Activated CD8-positive, alpha-beta memory T cell treated with anti-CD3 and anti-CD28 coated beads, Interleukin-2, amount 50 U/mL, for 24 hours (primary cell): Measurements from ENCODE around the gene TUBA8.
A peak's percentile ranks its signal among the peaks of the same experiment; 100 is the strongest.

Experiments
- DNase-seq: peaks from one replicate; pipeline ENCODE4 v3.0.0-alpha.2; 2020; ENCODE audit errors: extremely low read depth

TUBA8 gene

GRCh38 chr22:18077087-18077638, 33.4 kb upstream of the TUBA8 start:
- DNase-seq, result no peak

- peak; percentile 88 for DNase-seq
These were observed 32.8 kb upstream of the TUBA8 start, which contains the start of gene PEX26 for GRCh38 chr22:18077639-18078328. Gene PEX26, plus strand, starts transcription at chr22:18077990. Its CDS starts 387 bp downstream, at chr22:18078377.

GRCh38 chr22:18078329-18079041, 32.1 kb upstream of the TUBA8 start:
- no peak for DNase-seq

GRCh38 chr22:18079706-18080233, 30.8 kb upstream of the TUBA8 start:
- DNase-seq, result no peak

- DNase-seq, result no peak
These were observed 29.2 kb upstream of the TUBA8 start for GRCh38 chr22:18081416-18081815.

- DNase-seq, result no peak
These were observed 28.1 kb upstream of the TUBA8 start for GRCh38 chr22:18082467-18082866.

GRCh38 chr22:18083406-18083805, 27.2 kb upstream of the TUBA8 start:
- DNase-seq, result no peak

- no peak for DNase-seq
These were observed 25.4 kb upstream of the TUBA8 start for GRCh38 chr22:18085188-18085587.

GRCh38 chr22:18087350-18087855, 23.2 kb upstream of the TUBA8 start:
- no peak for DNase-seq

- no peak for DNase-seq
These were observed 21.6 kb upstream of the TUBA8 start for GRCh38 chr22:18088825-18089568.

- DNase-seq, result no peak
These were observed 20.3 kb upstream of the TUBA8 start for GRCh38 chr22:18090286-18090685.

- DNase-seq, result no peak
These were observed 19.1 kb upstream of the TUBA8 start for GRCh38 chr22:18091478-18091877.

GRCh38 chr22:18091916-18092526, 18.6 kb upstream of the TUBA8 start:
- no peak for DNase-seq

- no peak for DNase-seq
These were observed 16.9 kb upstream of the TUBA8 start for GRCh38 chr22:18093661-18094060.

- DNase-seq, result no peak
These were observed 15.4 kb upstream of the TUBA8 start for GRCh38 chr22:18095101-18095805.

- DNase-seq, result no peak
These were observed 13.8 kb upstream of the TUBA8 start for GRCh38 chr22:18096823-18097222.

GRCh38 chr22:18100781-18101180, 9.8 kb upstream of the TUBA8 start:
- DNase-seq, result no peak

- DNase-seq, result no peak
These were observed 9.1 kb upstream of the TUBA8 start for GRCh38 chr22:18101536-18101935.

GRCh38 chr22:18103527-18104269, 6.9 kb upstream of the TUBA8 start:
- DNase-seq, result no peak

GRCh38 chr22:18104566-18104965, 6.0 kb upstream of the TUBA8 start:
- DNase-seq, result no peak
